NCI-H146 treated with DMSO at 0.1 percent for 48 hours (cell line): Measurements from ENCODE around the gene NDUFAB1.
"Not testable (repeated sequence)": the region's sequence is repeated elsewhere in the genome, so short reads cannot be mapped to it uniquely, and the experiment has no call there.

Experiments used
- DNase-seq: peaks from one replicate; lab custom pipeline; 2025; ENCODE audit not compliant: unreplicated experiment; lab: John Stamatoyannopoulos, UW

Gene NDUFAB1

GRCh38 chr16:23556881-23557778 lies 39.0 kb downstream of the NDUFAB1 start, which contains the start of the genes EARS2 and UBFD1:
Gene EARS2 (minus strand): TSS chr16:23557350. CDS start chr16:23557343, 7 bp downstream.
Gene UBFD1 (plus strand): TSS chr16:23557727. CDS start chr16:23557743, 16 bp downstream.
- peak; percentile 100 for DNase-seq

- DNase-seq = no peak
Measured at GRCh38 chr16:23554536-23554935, 41.6 kb downstream of the NDUFAB1 start.

- no peak for DNase-seq
Measured at GRCh38 chr16:23552161-23552560, 44.0 kb downstream of the NDUFAB1 start.

DNA sequence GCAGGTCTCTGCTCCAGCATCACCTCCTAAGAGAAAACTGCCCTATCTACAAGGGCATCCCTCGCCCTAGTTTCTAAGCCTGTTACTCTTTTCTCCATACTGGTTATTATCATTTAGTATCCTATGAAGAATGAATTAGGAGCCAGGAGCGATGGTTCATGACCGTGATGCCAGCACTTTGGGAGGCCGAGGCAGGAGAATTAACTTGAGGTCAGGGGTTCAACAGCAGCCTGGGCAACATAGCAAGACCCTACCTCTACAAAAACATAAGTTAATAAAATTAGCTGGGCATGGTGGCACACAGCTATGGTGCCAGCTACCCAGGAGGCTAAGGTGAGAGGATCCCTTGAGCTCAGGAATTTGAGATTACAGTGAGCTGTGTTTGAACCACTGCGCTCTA lies 46.2 kb downstream of the NDUFAB1 start:
- DNase-seq = no peak

GRCh38 chr16:23544436-23544835 lies 51.7 kb downstream of the NDUFAB1 start:
- no peak for DNase-seq

DNA sequence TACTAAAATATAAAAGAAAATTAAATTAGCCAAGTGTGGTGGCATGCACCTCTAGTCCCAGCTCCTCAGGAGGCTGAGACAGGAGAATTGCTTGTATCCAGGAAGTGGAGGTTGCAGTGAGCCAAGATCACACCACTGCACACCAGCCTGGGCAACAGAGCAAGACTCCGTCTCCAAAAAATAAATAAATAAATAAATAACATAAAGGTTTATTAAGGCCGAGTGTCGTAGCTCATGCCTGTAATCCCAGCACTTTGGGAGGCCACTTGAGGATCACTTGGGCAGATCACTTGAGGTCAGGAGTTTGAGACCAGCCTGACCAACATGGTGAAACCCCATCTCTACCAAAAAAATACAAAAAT lies 55.3 kb downstream of the NDUFAB1 start:
- DNase-seq = not testable (repeated sequence)

DNA sequence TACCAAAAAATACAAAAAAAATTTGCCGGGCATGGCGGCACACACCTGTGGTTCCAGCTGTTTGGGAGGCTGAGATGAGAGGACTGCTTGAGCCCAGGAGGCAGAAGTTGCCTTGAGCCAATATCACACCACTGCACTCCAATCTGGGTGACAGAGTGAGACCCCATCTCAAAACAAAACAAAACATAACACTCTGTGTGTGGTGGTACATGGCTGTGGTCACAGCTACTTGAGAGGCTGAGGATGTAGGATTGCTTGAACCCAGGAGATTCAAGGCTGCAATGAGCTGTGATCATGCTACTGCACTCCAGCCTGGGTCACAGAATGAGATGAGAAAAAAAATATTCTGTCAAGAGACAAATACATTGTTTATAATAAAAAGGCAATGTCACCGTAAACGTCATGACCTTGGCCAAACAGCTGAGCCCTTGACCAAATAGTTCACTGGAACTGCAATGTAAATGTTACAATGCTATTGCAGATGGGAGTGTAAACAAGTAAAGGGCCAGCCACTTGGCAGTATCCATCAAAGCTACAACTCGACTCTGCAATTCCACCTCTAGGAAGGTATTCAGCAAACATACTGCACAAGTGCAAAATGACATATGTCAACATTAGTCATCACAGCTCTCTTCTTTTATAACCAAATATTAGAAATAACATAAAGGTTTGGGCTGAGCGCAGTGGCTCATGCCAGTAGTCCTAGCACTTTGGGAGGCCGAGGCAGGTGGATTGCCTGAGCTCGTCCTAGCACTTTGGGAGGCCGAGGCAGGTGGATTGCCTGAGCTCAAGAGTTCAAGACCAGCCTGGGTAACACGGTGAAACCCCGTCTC lies 55.9 kb downstream of the NDUFAB1 start:
- DNase-seq = no peak

GRCh38 chr16:23538919-23539278 lies 57.2 kb downstream of the NDUFAB1 start:
- no peak for DNase-seq

GRCh38 chr16:23537390-23537789 lies 58.7 kb downstream of the NDUFAB1 start:
- no peak for DNase-seq

DNA sequence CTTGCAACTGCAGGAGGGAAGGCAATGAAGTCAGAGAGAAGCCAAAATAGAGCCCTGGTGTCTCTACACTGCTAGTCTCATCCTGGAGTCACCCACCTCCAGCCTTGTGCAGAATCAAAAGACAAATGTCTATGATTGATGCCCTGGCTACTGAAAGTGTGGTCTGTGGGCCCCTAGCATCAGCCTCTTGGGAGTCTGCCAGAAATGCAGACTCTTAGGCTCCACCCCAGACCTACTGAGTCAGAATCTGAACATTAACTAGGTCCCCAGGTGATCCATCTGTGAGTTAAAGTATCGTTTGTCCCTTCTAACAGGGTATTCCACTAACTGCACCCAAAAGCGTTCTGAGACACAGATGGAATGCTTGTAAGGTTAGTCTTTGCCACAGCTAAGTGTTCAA lies 60.2 kb downstream of the NDUFAB1 start:
- DNase-seq = no peak

GRCh38 chr16:23534868-23535860 lies 61.0 kb downstream of the NDUFAB1 start:
- no peak for DNase-seq

- no peak for DNase-seq
Measured at GRCh38 chr16:23532448-23532847, 63.7 kb downstream of the NDUFAB1 start.
